Hematopoietic multipotent progenitor cell treated with erythropoietin and hydrocortisone succinate and interleukin-3 and kit ligand, for 8 days (in vitro differentiated cells): Measurements from ENCODE around the gene TMPRSS3.
"Not testable (repeated sequence)": the region's sequence is repeated elsewhere in the genome, so short reads cannot be mapped to it uniquely, and the experiment has no call there.

Source experiments
- DNase-seq: peaks from one replicate; pipeline ENCODE4 v3.0.0-alpha.2; 2015

TMPRSS3 gene

GRCh38 chr21:42426876-42427480 is 31.1 kb upstream of the TMPRSS3 start:
- no peak for DNase-seq

DNA sequence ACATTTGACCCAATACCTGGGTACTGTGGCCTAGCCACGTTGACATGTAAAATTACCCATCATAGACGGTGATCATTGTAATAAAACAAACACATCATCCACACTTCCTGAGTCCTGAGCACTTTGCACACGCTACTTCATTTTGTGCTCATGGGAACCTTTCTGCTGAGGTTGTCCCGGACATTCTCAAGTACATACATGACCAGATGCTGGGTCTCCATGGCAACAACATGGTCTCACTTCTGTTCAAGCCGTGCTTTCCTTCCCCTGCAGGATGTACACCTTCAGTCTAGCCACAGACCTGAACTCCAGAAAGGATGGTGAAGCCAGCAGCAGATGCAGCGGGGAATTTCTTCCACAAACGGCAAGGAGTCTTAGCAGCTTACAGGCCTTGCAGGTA is 30.6 kb upstream of the TMPRSS3 start:
- DNase-seq = no peak

- DNase-seq = no peak
Observed at GRCh38 chr21:42425591-42425990, 29.7 kb upstream of the TMPRSS3 start.

DNA sequence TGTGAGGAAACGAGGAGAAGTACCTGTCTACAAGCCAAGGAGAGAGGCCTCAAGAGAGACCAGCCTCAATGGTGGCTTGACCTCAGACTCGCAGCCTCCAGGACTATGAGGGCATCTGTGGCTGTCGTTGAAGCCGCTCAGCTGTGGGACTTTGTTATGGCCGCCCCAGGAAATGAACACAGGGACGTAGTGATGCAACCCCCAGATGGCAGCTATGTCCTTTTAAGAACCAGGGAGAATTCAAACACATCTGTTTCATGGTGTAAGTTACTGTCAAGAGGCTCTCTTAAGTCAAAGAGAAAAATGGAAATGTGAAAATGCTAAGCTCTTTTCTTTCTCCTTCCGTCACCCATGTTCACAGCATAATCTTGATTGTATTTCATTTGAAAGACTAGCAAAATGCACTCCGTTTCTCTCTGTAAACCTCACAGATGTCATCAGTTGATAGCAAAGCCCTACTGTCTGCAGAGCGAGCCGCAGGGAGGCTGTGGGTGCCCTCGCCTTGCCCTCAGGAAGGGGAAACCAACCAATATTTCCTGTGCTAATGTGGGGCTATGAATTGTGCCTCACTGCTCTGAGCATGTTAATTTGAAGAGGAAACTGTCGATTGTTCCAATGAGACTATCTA is 29.2 kb upstream of the TMPRSS3 start:
- no peak for DNase-seq

- DNase-seq = no peak
Observed at GRCh38 chr21:42423685-42424084, 27.8 kb upstream of the TMPRSS3 start.

- no peak for DNase-seq
Observed at GRCh38 chr21:42423197-42423675, 27.4 kb upstream of the TMPRSS3 start.

DNA sequence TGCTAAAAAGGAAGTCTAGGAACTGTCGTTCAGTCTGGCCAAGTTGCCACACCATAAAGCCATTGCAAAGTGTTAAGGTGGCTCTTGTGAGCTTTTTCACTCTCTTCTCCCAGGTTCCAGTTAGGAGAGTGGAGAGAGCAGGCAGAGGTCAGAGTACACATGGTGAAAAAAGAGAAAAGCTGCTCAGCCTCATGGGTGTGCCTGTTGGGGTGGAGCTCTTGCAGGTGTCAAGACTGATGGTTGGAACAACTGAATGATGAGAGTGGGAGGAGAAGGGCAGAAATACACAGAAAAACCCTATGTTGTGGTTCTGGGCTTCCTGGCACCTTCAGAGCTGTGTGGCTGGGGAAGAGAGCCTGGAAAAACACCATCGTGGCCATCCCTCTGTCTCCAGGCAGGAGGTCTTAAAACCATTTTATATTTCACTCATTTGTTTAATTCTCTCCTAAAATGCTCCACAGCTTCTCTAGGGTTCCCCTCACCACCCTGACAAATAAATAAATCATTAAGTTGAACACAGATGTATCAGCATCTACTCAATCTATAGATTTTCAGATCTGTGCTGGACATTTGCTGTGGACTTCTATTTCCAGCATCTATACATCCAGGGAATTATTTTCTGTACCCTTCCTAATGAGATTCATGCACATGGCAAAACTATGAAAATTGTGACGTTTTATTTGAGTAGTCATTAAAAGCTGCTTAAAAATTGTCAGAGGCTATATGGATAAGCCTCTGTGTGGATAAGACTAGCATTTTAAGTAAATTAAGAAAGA is 25.4 kb upstream of the TMPRSS3 start:
- no peak for DNase-seq

DNA sequence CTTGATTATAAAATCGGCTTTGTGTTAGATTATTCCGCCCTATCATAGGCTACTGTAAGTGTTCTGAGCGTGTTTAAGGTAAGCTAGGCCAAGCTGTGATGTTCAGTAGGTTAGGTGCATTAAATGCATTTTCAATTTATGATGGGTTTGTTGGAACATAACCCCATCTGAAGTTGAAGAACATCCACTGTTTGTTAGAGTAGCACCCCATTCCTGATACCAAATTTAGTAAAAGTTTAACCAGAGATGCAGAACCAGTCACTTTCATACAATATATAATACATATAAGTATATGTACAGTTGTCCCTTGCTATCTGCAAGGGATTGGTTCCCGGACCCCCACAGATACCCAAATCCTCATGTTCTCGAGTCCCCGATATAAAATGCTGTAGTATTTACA is 24.0 kb upstream of the TMPRSS3 start:
- no peak for DNase-seq

GRCh38 chr21:42418886-42419285 is 23.0 kb upstream of the TMPRSS3 start:
- no peak for DNase-seq

GRCh38 chr21:42417533-42417932 is 21.7 kb upstream of the TMPRSS3 start:
- DNase-seq = no peak

DNA sequence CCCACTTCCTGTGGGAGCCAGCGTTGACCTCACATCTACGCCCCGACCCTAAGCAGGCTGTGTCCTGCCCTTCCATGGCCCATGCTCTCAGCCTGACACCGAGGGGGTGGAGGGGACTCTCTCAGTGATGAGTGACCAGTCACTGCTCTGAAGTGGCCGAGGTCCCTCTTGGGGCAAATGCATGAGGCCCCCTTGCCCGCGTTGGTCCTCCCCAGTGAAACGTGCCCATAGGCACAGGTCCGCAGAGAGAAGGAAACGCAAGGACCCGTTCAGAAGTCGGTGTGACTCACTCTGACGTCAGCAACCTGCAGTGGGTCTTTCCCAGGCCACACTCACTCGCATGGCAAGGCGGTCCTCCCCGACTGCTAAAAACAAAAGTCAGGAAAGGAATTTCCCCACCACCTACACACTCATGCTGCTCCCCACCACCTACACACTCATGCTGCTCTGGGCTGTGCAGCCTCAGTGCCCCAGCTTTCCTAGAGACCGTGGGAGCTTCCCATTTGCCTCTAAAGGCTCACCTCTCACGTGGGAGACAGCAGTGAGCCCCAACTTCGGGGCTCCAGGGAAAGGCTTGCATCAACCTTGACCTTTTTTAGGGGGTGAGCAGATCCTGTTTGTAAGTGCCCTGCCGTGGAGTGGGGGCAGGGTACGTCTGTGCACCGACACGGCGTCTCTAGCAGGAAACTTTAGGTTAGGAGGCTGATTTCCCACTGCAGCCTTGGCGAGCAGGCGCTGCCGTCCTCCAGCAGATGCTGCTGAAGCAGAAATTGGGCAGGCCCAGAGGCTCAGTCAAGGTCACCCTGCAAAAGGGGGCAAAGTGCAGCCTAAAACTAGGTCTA is 19.3 kb upstream of the TMPRSS3 start:
- no peak for DNase-seq

DNA sequence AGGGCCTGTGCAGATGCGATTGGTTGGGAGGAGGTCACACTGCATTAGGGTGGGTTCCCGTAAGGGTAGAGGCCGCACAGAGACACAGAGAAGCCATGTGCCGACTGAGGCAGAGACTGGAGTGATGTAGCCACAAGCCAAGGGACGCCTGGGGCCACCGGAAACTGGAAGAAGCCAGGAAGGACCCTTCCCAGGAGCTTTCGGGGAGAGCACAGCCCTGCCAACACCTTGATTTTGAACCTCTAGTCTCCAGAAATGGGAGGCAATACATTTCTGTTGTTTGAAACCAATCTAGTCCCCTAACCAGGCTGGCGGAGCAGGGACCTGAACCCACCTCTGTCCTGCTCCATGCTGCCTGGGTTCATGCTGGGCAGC is 18.7 kb upstream of the TMPRSS3 start:
- DNase-seq = no peak

DNA sequence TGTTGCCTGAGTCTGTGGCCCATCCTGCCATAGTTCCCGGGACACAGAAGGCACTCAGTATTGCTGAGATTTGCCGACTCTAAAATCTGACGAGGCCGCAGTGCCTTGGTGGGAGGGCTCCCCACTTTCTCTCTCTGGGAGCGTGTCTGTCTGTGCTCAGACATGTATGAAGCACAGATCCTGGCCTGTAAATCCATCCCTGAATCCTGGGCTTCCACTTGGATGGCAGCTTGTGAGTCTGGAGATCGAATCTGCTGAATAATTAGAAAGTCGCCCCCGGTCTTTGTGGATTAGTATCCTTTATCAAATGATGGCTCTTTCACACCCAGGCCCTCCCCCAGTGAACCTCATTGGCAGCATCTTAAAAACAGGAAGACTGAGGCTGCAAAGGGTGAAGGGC is 18.2 kb upstream of the TMPRSS3 start:
- DNase-seq = no peak

DNA sequence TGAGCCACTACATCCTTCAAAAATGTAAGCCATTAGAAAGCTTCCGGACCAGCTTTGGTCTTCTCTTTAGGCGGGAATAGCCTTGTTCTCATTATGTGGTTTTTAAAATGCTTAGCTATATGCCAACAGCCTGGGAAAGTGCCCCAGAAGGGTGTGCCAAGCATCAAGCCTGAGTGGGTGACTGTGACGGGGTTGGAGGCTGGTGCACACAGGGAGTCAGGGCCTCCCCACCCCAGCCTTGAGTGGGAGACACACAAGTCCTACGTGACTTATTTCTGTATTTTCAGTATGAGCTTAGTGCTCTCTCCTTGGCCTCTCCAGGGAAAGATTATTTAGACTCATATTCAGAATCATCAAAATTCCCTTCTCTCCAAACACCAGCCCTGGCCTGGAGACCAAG is 17.6 kb upstream of the TMPRSS3 start:
- no peak for DNase-seq

GRCh38 chr21:42413093-42413492 is 17.2 kb upstream of the TMPRSS3 start:
- no peak for DNase-seq

DNA sequence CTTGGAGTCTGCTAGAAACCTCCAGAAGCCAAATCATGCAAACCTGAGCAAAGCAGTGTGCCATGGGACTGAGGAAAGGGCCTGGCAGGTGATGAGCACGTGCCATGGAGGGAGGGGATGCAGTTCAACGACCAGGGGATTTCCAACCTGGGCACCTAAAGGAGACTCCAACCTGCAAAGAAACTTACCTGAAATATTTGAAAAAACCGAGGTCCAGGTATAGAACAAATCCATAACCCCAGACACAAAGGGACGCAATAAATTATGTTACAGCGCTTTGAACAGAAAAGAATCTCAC is 16.7 kb upstream of the TMPRSS3 start:
- DNase-seq = no peak

GRCh38 chr21:42411891-42412635 is 16.2 kb upstream of the TMPRSS3 start:
- no peak for DNase-seq

GRCh38 chr21:42411197-42411869 is 15.5 kb upstream of the TMPRSS3 start:
- DNase-seq = peak; percentile 41

DNA sequence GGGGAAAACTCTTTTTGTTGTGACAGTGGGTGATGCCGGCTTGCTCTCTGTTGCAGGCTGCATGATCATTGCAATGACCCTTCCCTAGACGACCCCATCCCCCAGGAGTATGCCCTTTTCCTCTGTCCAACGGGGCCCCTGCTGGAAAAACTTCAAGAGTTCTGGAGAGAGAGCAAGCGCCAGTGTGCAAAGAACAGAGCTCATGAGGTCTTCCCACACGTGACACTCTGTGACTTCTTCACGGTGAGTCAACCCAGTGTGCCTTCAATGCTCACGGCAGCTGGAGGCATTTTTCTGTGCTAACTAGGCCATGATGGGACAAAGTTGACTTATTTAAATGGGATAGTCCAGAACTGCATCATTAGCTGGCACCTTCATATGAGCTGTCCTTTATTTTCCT is 13.5 kb upstream of the TMPRSS3 start:
- no peak for DNase-seq

DNA sequence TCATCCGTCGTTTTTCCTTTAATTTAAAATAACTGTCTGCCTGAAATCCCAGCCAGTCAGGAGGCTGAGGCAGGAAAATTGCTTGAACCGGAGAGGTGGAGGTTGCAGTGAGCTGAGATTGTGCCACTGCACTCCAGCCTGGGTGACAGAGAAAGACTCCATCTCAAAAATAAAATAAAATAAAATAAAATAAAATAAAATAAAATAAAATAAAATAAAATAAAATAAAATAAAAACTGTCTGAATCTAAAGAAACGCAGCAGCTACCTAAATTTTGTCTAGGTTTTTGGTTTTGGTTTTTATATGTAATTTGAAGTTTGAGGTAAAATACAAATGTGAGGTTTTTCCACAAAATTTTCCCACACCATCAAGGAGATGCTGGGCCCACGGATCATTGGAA is 12.9 kb upstream of the TMPRSS3 start:
- DNase-seq = not testable (repeated sequence)

- DNase-seq = no peak
Observed at GRCh38 chr21:42407476-42407875, 11.6 kb upstream of the TMPRSS3 start.

- DNase-seq = no peak
Observed at GRCh38 chr21:42406866-42407265, 11.0 kb upstream of the TMPRSS3 start.
